GM18511 (cell line): Measurements from ENCODE around the gene PINLYP.
"Not testable (repeated sequence)": the region's sequence is repeated elsewhere in the genome, so short reads cannot be mapped to it uniquely, and the experiment has no call there.

ENCODE experiments used
- ATAC-seq: cut with Tn5 transposase; IDR thresholded peaks from one replicate; pipeline ENCODE4 v1.9.1; 2021; ENCODE audit warnings: mild to moderate bottlenecking, moderate library complexity; ENCODE audit not compliant: unreplicated experiment

PINLYP gene

GRCh38 chr19:43578787-43579186 lies 3.2 kb downstream of the PINLYP start:
- ATAC-seq = no peak

- no peak for ATAC-seq
Observed at GRCh38 chr19:43581467-43581866, 5.9 kb downstream of the PINLYP start.

- ATAC-seq = no peak
Observed at GRCh38 chr19:43582495-43582894, 6.9 kb downstream of the PINLYP start.

- no peak for ATAC-seq
Observed at GRCh38 chr19:43584484-43584883, 8.9 kb downstream of the PINLYP start.

- ATAC-seq = no peak
Observed at GRCh38 chr19:43586346-43586745, 10.7 kb downstream of the PINLYP start.

GRCh38 chr19:43587029-43587428 lies 11.4 kb downstream of the PINLYP start:
- ATAC-seq = not testable (repeated sequence)

GRCh38 chr19:43589277-43589676 lies 13.7 kb downstream of the PINLYP start:
- no peak for ATAC-seq

GRCh38 chr19:43589678-43590077 lies 14.1 kb downstream of the PINLYP start:
- ATAC-seq = no peak

- no peak for ATAC-seq
Observed at GRCh38 chr19:43591904-43592772, 16.5 kb downstream of the PINLYP start.

GRCh38 chr19:43592800-43593350 lies 17.3 kb downstream of the PINLYP start:
- no peak for ATAC-seq

GRCh38 chr19:43594081-43594697 lies 18.6 kb downstream of the PINLYP start:
- ATAC-seq = no peak

- peak; percentile 35 for ATAC-seq
Observed at GRCh38 chr19:43594710-43595604, 19.4 kb downstream of the PINLYP start.

- peak; percentile 19 for ATAC-seq
Observed at GRCh38 chr19:43595605-43595998, 20.0 kb downstream of the PINLYP start.

- peak; percentile 79 for ATAC-seq
Observed at GRCh38 chr19:43595999-43596841, 20.6 kb downstream of the PINLYP start, which contains the start of the genes IRGQ and ZNF576. Gene IRGQ, minus strand, starts transcription at chr19:43596134. Its CDS starts 796 bp downstream, at chr19:43595338. Gene ZNF576, plus strand, starts transcription at chr19:43596595. Its CDS starts 514 bp downstream, at chr19:43597109.

- ATAC-seq = no peak
Observed at GRCh38 chr19:43596842-43597461, 21.4 kb downstream of the PINLYP start.

GRCh38 chr19:43597876-43598275 lies 22.3 kb downstream of the PINLYP start:
- ATAC-seq = no peak

- no peak for ATAC-seq
Observed at GRCh38 chr19:43598445-43599240, 23.0 kb downstream of the PINLYP start.

GRCh38 chr19:43599635-43600295 lies 24.2 kb downstream of the PINLYP start:
- ATAC-seq = no peak
